ENCODE data around the gene SLC35F5. TPM values are rescaled to one million over a fixed set of nuclear protein-coding genes. Genes with fewer than 3 reads are reported as not detected.
"Not testable (repeated sequence)": the region's sequence is repeated elsewhere in the genome, so short reads cannot be mapped to it uniquely, and the experiment has no call there.

The SLC35F5 gene
- total and polyA plus RNA-seq, 2 experiments from 2014 or later = 10.9 to 30.5 TPM

DNA sequence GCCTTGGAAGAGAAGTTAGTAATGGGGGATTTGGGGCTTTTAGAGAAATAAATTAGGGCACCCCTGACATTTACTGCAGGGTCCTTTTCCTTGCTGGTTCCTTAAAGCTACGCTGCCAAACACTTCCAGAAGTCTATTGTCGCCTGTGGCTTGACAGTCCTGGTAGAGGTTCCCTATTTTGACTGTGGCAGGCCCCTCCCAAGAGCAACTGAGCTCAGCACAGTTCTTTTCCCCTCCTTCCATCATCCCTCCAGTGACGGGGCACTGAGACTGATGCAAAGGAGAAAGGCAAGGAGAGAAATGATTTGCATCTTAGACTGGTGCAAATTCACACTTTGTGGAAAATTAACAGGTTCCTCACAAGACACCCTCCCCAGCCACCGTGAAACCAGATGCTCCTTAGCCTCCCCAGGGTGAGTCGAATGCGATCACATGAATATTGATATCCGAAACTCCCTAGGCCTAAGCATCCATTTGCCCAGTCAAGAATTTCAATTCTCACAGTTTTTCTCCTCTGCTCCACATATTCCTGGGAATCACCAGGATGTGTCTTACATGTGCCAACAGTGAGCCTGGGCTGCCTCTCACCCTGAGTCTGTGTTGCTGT is 84.0 kb downstream of the SLC35F5 start:
- Mint-ChIP-seq H3K27ac (no peak overlapping the region), H3K4me1 (peaks cover 23% of the 10 kb centered on the region), H3K27me3 (ENCODE audit: insufficient read depth, low read depth, poor library complexity) (peaks cover 45% of the 10 kb centered on the region), H3K36me3 (ENCODE audit: low read depth) (no peaks in the 10 kb centered on the region), H3K9me3 (no peaks in the 10 kb centered on the region), H3K4me3 (no peak overlapping the region)
- H3F3A ChIP-seq (replicated peaks; ENCODE audit: low read depth) = no peaks in the 10 kb centered on the region
- no peaks in the 10 kb centered on the region for H3K36me3 ChIP-seq (ENCODE audit: insufficient read depth)
- H3K4me1 ChIP-seq (ENCODE audit: insufficient read depth) = peaks cover 14% of the 10 kb centered on the region; the same call in 1 of the 2 replicates
- H3K79me2 ChIP-seq (replicated peaks; ENCODE audit: insufficient read depth) = no peaks in the 10 kb centered on the region
- H2AFZ ChIP-seq = no peak overlapping the region
- no peak overlapping the region for H3K27ac ChIP-seq (ENCODE audit: low read depth)
- no peaks in the 10 kb centered on the region; the same call in 1 of the 2 replicates for H4K20me1 ChIP-seq (replicated peaks; ENCODE audit: insufficient read depth)
- H3K4me2 ChIP-seq = peak overlapping the region; percentile 65
- H3K9me2 ChIP-seq (ENCODE audit: insufficient read depth) = no peaks in the 10 kb centered on the region
- H3K27me3 ChIP-seq (ENCODE audit: insufficient read depth) = peaks cover 78% of the 10 kb centered on the region
- no peak for TF ChIP-seq ZNF331 (CRISPR knock-in tag; IDR thresholded peaks at IDR 0.05; ENCODE audit: low read depth)
- TF ChIP-seq EZH2 (IDR thresholded peaks at IDR 0.05; ENCODE audit: low read depth, unreplicated experiment) = no peak
- no peak for TF ChIP-seq CREB1 (CRISPR knock-in tag; IDR thresholded peaks at IDR 0.05; ENCODE audit: low read depth)
- TF ChIP-seq, protein P1, sequence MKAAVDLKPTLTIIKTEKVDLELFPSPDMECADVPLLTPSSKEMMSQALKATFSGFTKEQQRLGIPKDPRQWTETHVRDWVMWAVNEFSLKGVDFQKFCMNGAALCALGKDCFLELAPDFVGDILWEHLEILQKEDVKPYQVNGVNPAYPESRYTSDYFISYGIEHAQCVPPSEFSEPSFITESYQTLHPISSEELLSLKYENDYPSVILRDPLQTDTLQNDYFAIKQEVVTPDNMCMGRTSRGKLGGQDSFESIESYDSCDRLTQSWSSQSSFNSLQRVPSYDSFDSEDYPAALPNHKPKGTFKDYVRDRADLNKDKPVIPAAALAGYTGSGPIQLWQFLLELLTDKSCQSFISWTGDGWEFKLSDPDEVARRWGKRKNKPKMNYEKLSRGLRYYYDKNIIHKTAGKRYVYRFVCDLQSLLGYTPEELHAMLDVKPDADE (IDR thresholded peaks at IDR 0.05) = no peak
- TF ChIP-seq, protein P2, sequence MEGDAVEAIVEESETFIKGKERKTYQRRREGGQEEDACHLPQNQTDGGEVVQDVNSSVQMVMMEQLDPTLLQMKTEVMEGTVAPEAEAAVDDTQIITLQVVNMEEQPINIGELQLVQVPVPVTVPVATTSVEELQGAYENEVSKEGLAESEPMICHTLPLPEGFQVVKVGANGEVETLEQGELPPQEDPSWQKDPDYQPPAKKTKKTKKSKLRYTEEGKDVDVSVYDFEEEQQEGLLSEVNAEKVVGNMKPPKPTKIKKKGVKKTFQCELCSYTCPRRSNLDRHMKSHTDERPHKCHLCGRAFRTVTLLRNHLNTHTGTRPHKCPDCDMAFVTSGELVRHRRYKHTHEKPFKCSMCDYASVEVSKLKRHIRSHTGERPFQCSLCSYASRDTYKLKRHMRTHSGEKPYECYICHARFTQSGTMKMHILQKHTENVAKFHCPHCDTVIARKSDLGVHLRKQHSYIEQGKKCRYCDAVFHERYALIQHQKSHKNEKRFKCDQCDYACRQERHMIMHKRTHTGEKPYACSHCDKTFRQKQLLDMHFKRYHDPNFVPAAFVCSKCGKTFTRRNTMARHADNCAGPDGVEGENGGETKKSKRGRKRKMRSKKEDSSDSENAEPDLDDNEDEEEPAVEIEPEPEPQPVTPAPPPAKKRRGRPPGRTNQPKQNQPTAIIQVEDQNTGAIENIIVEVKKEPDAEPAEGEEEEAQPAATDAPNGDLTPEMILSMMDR (conservative IDR thresholded peaks at IDR 0.05; ENCODE audit: low read depth in 2 of 2) = no peak
- no peak for TF ChIP-seq JUNB (IDR thresholded peaks at IDR 0.05; ENCODE audit: unreplicated experiment)
- no peak for TF ChIP-seq NANOG (IDR thresholded peaks at IDR 0.05; ENCODE audit: borderline replicate concordance)
- TF ChIP-seq, protein P3, sequence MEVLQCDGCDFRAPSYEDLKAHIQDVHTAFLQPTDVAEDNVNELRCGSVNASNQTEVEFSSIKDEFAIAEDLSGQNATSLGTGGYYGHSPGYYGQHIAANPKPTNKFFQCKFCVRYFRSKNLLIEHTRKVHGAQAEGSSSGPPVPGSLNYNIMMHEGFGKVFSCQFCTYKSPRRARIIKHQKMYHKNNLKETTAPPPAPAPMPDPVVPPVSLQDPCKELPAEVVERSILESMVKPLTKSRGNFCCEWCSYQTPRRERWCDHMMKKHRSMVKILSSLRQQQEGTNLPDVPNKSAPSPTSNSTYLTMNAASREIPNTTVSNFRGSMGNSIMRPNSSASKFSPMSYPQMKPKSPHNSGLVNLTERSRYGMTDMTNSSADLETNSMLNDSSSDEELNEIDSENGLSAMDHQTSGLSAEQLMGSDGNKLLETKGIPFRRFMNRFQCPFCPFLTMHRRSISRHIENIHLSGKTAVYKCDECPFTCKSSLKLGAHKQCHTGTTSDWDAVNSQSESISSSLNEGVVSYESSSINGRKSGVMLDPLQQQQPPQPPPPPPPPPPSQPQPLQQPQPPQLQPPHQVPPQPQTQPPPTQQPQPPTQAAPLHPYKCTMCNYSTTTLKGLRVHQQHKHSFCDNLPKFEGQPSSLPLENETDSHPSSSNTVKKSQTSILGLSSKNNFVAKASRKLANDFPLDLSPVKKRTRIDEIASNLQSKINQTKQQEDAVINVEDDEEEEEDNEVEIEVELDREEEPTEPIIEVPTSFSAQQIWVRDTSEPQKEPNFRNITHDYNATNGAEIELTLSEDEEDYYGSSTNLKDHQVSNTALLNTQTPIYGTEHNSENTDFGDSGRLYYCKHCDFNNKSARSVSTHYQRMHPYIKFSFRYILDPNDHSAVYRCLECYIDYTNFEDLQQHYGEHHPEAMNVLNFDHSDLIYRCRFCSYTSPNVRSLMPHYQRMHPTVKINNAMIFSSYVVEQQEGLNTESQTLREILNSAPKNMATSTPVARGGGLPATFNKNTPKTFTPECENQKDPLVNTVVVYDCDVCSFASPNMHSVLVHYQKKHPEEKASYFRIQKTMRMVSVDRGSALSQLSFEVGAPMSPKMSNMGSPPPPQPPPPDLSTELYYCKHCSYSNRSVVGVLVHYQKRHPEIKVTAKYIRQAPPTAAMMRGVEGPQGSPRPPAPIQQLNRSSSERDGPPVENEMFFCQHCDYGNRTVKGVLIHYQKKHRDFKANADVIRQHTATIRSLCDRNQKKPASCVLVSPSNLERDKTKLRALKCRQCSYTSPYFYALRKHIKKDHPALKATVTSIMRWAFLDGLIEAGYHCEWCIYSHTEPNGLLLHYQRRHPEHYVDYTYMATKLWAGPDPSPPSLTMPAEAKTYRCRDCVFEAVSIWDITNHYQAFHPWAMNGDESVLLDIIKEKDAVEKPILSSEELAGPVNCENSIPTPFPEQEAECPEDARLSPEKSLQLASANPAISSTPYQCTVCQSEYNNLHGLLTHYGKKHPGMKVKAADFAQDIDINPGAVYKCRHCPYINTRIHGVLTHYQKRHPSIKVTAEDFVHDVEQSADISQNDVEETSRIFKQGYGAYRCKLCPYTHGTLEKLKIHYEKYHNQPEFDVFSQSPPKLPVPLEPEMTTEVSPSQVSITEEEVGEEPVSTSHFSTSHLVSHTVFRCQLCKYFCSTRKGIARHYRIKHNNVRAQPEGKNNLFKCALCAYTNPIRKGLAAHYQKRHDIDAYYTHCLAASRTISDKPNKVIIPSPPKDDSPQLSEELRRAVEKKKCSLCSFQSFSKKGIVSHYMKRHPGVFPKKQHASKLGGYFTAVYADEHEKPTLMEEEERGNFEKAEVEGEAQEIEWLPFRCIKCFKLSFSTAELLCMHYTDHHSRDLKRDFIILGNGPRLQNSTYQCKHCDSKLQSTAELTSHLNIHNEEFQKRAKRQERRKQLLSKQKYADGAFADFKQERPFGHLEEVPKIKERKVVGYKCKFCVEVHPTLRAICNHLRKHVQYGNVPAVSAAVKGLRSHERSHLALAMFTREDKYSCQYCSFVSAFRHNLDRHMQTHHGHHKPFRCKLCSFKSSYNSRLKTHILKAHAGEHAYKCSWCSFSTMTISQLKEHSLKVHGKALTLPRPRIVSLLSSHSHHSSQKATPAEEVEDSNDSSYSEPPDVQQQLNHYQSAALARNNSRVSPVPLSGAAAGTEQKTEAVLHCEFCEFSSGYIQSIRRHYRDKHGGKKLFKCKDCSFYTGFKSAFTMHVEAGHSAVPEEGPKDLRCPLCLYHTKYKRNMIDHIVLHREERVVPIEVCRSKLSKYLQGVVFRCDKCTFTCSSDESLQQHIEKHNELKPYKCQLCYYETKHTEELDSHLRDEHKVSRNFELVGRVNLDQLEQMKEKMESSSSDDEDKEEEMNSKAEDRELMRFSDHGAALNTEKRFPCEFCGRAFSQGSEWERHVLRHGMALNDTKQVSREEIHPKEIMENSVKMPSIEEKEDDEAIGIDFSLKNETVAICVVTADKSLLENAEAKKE (CRISPR knock-in tag; IDR thresholded peaks at IDR 0.05) = no peak
- no peak for TF ChIP-seq STAT1 (IDR thresholded peaks at IDR 0.05; ENCODE audit: unreplicated experiment)
- peak; percentile 70 for ATAC-seq
- peak overlapping the region; percentile 4; the same call in 1 of the 2 replicates for H3K4me3 ChIP-seq
- DNase-seq (ENCODE audit: low spot score) = peak; percentile 14

DNA sequence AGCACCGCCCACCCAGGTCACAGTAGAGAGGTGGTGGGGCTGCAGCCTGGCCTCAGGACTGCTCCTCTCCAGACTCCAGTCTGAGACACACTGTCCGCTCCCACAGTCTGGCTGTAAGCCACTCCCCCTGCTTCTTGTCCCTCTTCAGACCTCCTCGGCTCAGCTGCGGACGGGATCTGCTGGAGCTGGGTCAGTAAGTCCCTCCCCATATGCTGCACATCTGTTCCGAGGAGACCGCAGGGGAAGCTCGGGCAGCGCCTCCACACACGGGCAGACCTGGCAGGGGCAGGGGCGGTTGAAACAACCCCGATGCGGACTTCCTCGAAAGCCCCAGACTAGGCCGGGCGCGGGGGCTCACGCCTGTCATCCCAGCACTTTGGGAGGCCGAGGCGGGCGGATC is 87.4 kb downstream of the SLC35F5 start:
- not testable (repeated sequence) for H4K20me1 ChIP-seq (replicated peaks; ENCODE audit: insufficient read depth); H3K4me3 Mint-ChIP-seq; H3K4me3 ChIP-seq; DNase-seq (ENCODE audit: low spot score); H3K27ac Mint-ChIP-seq; H3K27ac ChIP-seq (ENCODE audit: low read depth); ATAC-seq; H3K36me3 Mint-ChIP-seq (ENCODE audit: low read depth); H3K36me3 ChIP-seq (ENCODE audit: insufficient read depth); H3K4me2 ChIP-seq; H3K79me2 ChIP-seq (replicated peaks; ENCODE audit: insufficient read depth); H3F3A ChIP-seq (replicated peaks; ENCODE audit: low read depth); H3K9me2 ChIP-seq (ENCODE audit: insufficient read depth); H3K9me3 Mint-ChIP-seq; H2AFZ ChIP-seq
- Histone ChIP-seq H3K27me3 (ENCODE audit: insufficient read depth) (peaks cover 62% of the 10 kb centered on the region), H3K4me1 (ENCODE audit: insufficient read depth) (peaks cover 14% of the 10 kb centered on the region; the same call in 1 of the 2 replicates)
- H3K27me3 Mint-ChIP-seq (ENCODE audit: insufficient read depth, low read depth, poor library complexity) = peaks cover 36% of the 10 kb centered on the region
- peaks cover 20% of the 10 kb centered on the region for H3K4me1 Mint-ChIP-seq

Data from GM23338 (cell line).